GM19099 (cell line): ENCODE data around the gene SLFN14.
A peak's percentile ranks its signal among the peaks of the same experiment; 100 is the strongest.

ENCODE experiments used
- POLR2A ChIP-seq: IDR thresholded peaks from 3 replicates; pipeline ENCODE4 v1.6.1; 2011; ENCODE audit warnings: low read depth; ENCODE audit not compliant: insufficient read length; ENCODE audit errors: extremely low read depth

Gene SLFN14

GRCh38 chr17:35539659-35540026, 21.0 kb downstream of the SLFN14 start:
- TF ChIP-seq POLR2A = no peak

- TF ChIP-seq POLR2A = peak; percentile 72
Measured at GRCh38 chr17:35537601-35538141, 22.9 kb downstream of the SLFN14 start, which contains the start of gene SLFN12L. SLFN12L (minus strand) TSS chr17:35537678; CDS start chr17:35522364, 15,314 bp downstream.

DNA sequence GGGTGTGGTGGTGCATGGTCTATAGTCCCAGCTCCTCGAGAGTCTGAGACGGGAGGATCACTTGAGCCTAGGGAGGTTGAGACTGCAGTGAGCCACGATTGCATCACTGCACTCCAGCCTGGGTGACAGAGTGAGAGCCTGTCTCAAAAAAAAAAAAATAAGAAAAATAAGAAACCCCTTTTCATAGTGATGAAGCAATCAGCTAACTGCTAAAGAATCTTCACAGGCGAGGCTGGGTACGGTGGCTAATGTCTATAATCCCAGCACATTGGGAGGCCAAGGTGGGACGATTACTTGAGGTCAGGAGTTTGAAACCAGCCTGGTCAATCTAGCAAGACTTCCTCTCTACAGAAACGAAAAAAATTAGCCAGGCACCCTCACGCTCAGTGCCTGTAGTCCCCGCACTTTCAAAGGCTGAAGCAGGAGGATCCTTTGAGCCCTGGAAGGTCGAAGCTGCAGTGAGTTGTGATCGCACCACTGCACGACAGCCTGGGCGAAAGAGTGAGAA, 23.9 kb downstream of the SLFN14 start:
- TF ChIP-seq POLR2A = peak; percentile 40

DNA sequence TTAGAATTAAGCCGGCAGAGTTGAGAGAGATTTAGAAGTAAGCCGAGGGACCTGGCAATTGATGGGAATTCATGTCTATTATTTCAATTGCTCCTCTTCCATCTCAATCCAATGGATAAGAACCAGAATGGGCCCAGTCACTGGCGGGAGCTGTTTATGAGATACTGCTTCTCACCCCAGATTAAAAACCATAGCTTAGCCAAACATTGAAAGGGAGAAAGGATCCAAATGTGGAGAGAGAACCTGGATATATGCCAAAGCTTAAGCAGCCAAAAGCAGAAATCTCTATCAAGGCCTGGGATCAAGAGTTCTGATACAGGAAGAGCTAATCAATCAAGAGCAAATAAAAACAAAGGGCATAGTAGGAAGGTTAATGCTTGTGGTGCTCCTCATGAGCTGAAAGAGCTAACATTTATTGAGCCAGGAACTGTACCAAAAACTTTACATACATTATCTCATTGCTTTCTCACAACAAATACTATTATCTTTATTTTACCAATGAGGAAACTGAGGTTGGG, 26.0 kb downstream of the SLFN14 start:
- no peak for TF ChIP-seq POLR2A

DNA sequence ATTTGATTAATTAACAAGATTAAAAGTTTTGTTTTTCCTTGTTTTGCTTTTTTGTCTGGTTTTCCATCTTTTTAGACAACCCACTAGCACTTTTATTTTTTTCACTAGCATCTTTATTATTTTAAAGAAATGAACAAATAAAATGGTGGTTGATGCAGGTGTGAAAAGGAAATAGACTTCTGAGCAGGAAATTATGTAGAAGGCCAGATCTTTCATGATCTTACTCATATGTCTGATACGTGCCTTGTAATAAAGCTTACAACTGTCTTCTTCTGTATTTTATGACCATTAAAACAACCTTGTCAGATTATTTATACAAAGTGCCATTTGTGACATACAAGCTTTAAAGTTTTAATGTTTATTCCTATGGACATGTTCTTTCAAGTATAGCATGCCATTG, 29.5 kb downstream of the SLFN14 start:
- TF ChIP-seq POLR2A = no peak

DNA sequence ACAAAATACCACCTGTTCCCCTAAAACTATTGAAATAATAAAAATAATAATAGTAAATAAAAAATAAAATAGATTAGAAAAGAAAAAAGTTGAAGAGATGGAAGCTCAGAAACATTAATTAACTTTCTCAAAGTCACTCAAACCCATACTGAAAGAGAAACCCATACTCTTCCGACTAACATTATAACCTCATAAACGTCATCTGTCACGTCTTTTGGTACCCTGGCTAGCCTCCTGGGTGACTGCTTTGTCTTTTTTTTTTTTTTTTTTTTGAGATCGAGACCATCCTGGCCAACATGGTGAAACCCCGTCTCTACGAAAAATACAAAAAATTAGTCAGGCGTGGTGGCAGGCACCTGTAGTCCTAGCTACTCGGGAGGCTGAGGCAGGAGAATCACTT, 30.8 kb downstream of the SLFN14 start:
- no peak for TF ChIP-seq POLR2A

DNA sequence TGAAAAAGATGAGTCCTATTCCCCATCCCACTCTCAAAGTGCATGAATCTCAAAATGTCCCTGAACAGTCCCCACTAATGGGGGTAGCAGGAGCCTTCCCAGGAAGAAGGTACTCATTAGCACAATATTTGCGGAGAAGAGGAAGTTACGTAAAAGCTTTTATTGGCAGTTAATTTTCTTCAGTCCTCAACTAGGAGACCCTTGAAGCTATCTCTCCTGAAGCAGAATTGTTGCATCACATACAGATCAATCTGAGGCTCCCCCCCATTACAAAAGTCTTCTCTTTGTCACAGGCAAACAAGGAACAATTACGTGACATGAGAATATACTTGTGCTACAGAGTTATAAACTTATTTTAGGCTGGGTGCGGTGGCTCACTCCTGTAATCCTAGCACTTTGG, 37.3 kb downstream of the SLFN14 start:
- TF ChIP-seq POLR2A = no peak

- no peak for TF ChIP-seq POLR2A
Measured at GRCh38 chr17:35521150-35521549, 39.5 kb downstream of the SLFN14 start.

DNA sequence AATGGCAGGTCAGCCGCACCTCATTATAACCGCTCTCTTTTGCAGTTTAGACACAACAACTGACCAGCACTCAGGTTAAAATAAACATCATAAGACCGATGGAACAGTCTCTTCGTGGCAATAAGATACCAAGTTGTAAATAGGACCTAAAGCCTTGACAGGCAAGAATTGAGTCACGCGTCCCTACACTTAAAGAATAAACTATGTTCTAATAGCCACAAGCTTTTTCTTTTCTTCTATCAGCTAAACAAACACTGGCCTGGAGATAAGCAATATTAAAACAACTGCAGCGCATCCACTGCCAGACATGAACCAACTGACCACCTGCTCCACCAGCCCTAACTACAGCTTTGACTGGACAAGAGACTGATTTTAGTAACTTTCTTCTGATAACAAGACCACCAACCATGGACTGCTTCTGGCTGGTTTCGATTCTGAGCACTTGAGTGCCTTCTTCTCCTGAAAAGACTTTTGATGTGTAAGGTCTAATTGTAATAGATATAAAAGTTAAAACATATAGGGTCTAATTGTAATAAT, 40.6 kb downstream of the SLFN14 start:
- no peak for TF ChIP-seq POLR2A

DNA sequence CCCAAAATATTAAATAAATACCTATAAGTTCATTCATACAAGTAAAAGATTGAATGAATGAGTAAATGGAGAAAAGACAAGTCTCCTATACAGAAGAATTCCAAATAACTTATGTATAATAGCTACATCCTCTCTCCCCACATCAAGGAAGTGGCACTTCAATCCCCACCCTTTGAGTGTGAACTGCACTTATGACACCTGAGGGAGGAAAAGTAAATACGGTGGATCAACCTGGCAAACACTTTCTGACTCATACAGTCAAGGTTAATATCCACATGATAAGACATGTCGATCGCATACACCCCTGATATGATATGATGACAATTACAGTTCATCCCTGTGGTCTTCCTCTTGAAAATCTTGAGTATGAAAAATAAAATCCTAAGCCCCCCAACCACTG, 41.2 kb downstream of the SLFN14 start:
- TF ChIP-seq POLR2A = no peak

- TF ChIP-seq POLR2A = no peak
Measured at GRCh38 chr17:35515027-35515426, 45.6 kb downstream of the SLFN14 start.

GRCh38 chr17:35514564-35514963, 46.1 kb downstream of the SLFN14 start:
- TF ChIP-seq POLR2A = no peak
